UCSD-AML1 (cell line): ENCODE results near the gene MARVELD2.

Experiments used
- DNase-seq: peaks from one replicate; lab custom pipeline; 2025; ENCODE audit not compliant: unreplicated experiment; lab: John Stamatoyannopoulos, UW

Gene MARVELD2

GRCh38 chr5:69491838-69492390 is 77.0 kb downstream of the MARVELD2 start:
- DNase-seq, result no peak

- peak; percentile 15 for DNase-seq
Observed at GRCh38 chr5:69492391-69492922, 77.5 kb downstream of the MARVELD2 start, which contains the start of gene OCLN. OCLN (plus strand) TSS chr5:69492790; CDS start chr5:69504245, 11,455 bp downstream.

GRCh38 chr5:69492923-69493395 is 78.0 kb downstream of the MARVELD2 start:
- peak; percentile 27 for DNase-seq

- DNase-seq, result peak; percentile 27
Observed at GRCh38 chr5:69493396-69494133, 78.6 kb downstream of the MARVELD2 start.
